ENCODE measurements around the gene KLHL22.
"Not testable (repeated sequence)": the region's sequence is repeated elsewhere in the genome, so short reads cannot be mapped to it uniquely, and the experiment has no call there.

Gene KLHL22

DNA sequence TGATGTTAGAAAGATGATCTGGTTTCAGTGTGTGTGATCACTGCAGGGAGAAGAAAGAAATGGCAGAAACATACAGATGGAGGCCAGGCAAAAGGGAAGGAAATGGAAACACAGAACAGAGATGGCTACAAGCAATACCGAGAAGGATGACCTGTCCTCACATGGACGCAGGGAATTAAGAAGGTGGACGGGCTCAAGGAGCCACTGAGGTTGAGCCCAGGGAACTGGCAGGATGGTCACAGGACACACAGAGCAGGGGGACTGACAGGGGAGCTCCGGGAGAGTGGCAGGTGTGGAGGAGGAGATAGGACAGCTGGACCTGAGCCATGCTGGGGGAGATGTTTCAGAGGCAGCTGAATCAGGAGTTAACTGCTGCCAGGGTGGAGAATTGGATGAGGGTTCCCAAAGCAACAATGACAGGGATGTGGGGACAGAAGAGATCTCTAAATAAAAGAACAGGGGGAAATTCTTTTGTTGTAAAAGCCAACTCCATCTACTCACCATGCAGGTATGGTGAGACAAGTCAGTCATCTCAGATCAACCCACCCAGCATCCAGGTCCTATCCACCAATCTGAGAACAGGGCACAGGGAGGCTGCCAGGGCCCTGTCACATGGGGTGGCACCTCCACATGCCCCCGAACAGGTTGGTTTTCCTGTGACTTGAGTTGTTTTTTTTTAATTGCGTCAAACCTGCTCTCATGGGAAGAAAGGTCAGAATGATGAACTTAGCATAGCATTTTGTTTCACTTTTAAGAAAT, 26.3 kb downstream of the KLHL22 start:
- DNase-seq (ENCODE audit: low spot score) = no peak

DNA sequence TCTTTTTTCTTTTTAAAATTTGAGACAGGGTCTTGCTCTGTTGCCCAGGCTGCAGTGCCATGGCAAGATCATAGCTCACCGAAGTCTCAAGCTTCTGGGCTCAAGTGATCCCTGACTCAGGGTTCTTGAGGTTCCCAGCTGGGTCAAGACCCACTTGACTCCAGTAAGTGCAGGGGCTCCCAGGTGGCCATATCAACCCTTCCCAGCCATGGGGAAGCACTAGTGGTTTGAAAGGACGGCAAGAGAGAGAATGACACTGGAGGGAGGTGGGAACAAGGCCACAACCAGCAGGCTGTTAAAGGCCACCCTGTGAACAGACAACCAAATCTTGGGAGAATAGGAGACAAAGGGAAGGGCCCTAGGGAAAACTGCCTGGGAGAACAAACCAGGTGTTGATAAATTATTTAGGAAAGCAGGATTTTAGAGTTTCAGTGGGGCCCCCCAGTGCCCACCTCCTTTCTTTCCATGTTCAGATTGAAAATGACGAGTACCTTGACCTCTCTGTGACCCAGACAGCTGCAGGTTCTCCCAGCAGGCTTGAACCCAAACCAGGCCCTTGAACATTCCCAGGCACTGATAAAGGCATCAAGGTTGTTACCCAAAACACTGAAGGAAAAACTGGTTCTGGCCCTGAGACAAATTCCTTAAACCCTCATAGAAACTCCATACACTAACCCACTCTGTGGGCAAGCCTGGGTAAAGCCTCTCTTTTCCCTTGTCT, 28.8 kb downstream of the KLHL22 start:
- no peak for DNase-seq (ENCODE audit: low spot score)

DNA sequence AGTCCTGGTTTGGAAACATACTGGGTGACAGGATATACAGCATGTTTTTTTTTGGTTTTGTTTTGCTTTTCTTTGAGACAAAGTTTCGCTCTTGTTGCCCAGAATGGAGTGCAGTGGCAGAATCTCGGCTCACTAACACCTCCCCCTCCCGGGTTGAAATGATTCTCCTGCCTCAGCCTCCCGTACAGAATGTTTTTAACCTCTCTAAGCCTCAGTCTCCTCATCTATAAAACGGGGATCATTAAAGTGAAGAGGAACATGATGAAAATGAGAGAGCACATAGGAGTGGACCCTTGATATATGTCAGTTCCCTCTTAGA, 29.9 kb downstream of the KLHL22 start:
- DNase-seq (ENCODE audit: low spot score) = no peak

DNA sequence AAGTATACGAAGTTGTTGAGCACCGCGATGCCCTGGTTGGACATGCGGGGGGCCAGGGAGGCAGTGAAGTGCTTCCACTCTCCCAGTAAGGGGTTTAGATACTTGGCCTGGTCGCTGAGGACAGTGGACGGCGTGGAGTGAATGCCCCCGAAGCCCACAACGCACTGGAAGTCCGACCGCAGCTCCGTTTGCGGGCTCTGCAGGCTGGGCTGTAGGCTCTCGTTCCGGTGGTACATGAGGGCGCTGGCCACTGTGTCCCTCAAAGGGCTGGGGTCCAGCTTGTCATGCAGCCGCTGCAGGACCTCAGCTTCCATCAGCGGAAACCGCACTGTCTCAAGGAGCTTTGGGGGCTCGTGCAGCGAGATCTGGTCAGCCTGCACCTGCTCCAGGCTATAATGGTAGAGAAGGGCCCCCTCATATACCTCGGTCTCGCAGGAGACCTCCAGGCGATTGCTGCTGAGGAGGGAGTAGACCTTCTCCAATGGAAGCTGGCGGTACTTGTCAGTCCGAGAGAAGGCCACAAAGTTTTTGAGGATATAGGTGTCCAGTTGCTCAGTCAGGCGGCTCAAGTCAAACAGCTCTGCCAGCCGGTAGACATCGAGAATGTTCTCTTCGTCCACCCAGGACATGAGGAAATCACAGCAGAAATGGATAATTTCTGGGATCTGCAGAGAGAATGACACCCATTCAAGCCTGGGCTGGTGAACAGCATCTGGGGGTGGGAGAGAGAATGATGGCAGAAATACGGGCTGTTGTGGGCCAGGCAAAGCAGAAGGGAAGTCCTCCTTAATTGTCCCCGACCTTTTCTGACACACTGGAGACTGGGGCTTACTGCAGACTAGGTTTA, 30.5 kb downstream of the KLHL22 start:
- DNase-seq (ENCODE audit: low spot score) = no peak

DNA sequence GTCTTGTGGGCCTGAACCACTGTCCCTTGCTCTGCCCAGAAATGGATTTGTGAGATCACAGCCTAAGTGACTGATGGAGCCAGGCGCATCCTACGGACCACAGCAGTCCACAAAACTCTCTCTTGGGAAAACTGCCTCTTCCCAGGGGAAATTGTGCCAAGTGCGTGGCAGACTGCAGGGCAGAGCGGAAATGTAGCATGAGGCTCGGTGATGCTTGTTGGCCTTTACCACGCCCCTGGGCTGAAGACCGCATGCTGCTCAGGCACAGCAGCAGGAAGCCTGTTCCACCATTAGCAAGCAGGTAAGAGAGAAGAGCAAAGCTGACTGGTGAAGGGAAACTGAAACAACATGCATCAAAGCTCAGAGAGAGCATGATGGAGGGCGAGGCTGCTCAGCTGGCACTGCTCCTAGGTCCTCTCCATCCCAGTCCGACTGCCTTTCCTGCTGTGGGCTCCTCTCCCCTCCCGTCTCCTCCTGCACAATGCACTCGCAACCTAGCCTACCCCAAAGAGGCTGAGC, 31.4 kb downstream of the KLHL22 start:
- no peak for DNase-seq (ENCODE audit: low spot score)

DNA sequence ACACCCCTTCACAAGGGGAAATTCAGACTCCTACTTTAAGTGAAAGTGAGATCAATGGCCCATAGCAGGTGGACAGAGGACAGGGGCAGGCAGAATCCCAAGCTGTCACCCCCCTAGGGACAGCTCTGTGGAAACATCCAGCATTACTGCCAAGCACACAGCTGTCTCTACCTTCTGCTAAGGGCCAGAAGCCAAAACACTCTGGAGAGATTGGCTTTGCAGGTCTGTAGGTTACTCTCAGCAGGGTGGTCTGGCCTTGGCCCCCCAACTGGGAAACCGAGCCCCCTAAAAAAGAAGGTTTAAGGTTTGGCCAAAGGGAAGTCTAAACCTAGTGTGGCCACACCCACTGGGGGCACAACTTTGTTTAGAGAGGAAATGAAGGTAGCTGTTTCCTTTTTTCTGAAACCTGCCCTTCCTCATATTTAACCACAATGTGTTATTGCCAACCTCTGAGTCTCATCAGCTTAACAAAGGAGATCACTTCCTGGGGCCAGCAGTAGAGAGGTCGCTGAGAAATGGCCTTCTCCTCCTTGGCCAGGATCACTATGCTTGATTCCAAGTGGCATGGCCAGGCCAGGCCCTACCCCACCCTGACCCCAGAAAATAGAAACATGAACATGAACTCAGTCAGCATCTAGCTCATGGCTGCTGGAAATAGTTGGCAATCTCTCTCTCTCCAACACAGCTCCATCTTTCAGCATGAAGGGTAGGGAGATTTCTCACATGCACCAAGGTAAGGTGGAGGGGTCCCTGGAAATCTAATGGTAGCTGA, 32.1 kb downstream of the KLHL22 start:
- DNase-seq (ENCODE audit: low spot score) = no peak

DNA sequence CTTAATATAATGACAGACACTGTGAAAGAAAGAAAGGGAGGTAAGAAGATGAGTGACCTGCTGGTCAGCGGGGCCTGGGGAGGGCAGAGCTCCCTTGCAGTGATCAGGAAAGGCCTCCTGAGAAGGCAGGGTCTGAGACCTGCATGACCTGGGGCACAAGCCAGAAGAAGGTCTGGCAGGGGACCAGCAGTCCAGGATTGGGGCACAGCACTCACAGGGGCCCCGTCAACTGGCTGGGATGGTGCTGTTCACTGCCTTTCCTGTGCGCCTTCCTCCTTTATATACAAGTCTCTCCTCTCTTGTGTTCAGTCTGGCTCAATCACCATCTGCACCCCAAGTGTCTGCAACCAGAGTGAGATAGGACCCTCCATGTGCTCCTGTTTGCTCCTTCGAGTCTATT, 35.7 kb downstream of the KLHL22 start:
- DNase-seq (ENCODE audit: low spot score) = no peak

DNA sequence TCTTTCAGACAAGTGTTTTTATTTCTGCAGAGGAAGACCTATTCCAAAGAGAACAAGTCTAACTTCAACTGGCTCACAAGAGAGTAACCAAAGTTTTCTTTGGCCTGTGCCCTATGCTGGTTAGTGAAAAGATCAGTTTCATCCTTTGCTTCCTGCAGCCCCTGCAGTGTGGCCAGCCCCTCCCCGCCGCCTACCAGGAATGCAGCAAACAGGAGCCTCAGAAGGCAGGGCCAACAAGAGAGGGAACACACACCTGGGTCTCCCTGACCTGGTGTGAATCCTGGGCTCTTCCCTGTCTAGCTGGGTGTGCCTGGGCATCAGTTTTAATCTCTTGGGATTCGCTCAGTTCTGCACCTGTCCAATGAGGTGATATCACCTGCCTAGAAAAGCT, 36.4 kb downstream of the KLHL22 start:
- DNase-seq (ENCODE audit: low spot score) = no peak

DNA sequence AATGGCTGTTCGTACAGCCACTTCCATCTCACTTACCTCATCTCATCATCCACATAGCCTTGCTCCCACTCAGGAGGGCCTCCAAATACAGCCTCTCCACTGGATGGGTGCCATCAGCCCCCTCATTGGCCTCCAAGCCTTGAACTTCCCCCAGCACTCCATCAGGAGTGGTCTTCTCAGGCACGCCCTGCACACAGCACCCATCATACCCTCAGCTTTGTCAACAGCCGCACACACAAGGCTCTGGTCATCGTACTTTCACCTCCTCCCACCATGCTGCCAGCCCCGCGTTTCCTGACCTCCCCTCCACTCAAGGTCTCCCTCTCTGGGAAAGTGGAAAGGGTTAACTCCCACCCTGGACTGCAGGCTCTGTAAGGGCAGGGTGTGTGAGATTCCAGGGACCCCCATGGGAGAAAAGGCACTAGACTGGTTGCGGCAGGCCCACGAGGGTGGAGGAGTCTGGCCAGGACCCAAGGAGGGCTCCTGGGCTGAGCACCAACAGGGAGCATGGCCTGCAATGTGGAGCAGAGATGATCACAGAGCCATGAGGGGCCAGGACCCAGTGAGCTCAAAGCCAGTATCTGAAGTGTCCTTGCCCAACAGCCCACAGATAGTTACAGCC, 37.0 kb downstream of the KLHL22 start:
- DNase-seq (ENCODE audit: low spot score) = no peak

DNA sequence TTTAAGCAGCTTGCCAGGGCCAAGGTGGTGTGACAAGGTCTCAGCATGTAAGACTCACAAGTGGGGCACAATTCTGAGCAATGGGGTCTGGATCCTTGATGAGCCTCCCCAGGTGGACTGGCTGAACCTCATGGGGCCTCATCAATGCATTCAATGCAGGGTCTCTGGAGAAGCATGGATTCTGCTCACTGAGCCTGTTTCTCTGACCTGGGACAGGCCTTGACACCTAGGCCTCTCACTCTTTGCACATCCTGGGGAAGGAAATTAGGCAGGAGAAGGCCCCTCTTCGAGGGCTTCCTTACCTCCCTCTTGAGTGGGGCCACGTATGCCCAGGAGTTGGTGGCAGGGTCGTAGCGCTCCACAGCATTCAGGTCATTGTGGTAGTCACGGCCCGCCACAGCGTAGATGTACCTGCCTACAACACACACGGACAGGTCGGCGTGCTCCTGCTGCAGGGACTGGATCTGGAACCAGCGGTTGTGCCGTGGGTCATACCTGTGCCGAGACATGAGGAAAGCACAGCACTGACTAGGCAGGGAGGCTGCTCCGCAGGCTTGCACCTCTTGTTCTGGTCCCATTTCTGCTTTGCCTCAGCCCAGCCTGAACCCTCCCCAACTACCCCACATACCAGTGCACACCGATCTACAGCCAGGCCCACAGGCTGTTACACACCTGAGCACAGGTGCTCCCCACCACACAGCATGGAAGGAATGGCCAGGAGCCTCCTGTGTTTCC, 37.9 kb downstream of the KLHL22 start:
- DNase-seq (ENCODE audit: low spot score) = no peak

DNA sequence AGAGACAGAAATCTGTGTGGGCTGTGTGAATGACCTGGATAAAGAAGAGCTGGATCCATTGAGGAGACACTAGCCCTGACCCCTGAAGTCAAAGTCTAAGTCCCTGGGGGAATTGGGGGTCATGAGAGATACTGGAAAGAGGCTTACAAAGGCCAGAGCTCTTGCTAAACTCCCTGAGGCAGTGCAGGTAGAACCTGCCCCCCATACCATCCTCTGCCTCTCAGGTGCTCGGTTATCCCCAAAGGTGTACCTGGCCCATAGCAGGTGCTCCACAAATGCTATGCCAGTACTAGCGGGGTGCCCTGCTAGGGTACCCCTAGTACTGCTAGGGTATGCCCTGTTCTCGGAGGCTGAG, 38.9 kb downstream of the KLHL22 start:
- DNase-seq (ENCODE audit: low spot score) = no peak

DNA sequence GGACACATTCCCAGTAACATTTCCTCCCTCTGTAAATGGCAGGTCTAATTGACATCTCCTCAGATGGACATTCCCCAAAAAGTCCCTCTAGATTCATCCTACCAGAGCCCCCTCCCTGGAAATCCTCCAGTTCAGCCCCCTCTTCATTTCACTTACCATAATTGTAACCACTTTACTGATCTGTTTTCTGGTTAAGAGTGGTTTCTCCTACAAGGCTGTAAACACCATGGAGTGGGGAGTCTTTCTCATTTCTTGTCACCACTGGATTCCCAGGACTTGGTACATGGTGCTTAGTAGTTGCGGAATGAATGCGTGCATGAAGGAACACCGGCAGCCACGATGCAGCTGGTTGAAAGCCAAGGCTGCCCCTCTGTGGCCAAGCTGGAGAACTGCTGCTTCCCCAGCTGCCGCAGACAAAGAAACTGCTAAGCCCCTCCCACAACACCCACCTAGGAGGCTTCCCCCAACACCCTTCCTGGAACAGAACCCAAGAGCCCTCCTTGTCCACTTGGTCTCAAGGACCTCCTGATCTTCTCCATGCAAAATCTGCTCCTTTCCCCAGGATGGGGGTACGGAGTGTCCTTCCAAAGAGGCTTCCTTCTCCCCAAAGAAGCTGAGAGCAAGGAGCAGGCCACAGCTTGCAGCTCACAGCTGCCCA, 39.4 kb downstream of the KLHL22 start:
- DNase-seq (ENCODE audit: low spot score) = peak; percentile 68

DNA sequence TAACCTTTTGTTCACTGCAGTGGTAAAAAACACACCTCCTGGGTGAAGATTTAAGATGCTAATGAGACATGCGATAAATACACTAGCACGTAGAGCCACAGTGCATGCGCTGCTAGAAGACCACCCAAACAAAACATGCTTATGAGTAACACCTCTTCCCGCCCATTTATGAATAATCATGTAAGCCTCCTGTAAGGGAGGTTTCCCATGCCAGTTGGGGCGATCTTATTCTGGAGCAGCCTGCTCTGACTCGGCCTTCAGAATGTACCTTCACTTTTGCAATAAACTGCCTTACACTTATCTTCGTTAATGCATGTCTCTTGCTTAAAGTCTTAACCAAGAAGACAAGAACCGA, 39.9 kb downstream of the KLHL22 start:
- DNase-seq (ENCODE audit: low spot score) = no peak

DNA sequence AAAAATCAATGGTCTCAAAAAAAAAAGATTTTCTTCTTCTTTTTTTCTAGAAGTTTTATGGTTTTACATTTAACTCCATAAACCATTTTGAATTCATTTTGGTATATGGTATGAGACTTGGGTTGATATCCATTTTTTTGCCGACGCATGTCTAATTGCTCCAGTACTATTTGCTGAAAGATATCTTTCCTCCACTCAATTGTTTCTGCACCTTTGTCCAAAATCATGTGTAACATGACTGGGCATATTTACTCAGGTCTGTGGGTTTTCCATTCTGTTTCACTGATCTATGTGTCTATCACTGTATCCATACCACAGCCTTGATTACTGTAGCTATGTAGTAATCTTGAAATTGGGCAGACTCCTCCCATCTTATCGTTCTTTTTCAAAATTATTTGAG, 42.4 kb downstream of the KLHL22 start:
- no peak for DNase-seq (ENCODE audit: low spot score)

DNA sequence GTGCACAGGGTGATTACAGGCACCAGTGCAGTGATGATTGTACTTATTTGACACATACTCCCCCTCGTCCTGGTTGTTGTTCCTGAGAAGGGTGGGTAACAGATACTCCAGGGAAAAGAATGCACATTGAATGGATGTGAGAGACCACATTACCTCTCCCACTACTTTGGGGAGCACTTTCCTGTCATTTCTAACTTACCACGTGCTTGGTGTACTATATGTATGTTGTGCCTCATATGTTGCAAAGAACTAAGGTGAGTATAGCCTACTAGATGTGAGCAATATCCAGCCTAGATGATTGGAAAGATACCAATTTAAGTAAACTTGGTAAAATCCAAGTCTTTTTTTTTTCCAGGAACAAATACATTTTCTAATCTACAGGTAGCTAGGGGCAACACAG, 43.7 kb downstream of the KLHL22 start:
- DNase-seq (ENCODE audit: low spot score) = no peak

DNA sequence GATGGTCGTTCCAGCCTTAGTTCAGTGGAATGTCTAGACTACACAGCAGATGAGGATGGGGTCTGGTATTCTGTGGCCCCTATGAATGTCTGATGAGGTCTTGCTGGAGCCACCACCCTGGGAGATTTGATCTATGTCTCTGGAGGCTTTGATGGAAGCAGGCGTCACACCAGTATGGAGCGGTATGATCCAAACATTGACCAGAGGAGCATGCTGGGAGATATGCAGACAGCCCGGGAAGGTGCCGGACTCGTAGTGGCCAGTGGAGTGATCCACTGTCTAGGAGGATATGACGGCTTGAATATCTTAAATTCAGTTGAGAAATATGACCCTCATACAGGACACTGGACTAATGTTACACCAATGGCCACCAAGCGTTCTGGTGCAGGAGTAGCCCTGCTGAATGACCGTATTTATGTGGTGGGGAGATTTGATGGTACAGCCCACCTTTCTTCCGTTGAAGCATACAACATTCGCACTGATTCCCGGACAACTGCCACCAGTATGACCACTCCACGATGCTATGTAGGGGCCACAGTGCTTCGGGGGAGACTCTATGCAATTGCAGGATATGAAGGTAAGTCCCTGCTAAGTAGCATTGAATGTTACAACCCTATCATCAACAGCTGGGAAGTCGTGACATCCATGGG, 44.3 kb downstream of the KLHL22 start:
- DNase-seq (ENCODE audit: low spot score) = not testable (repeated sequence)

DNA sequence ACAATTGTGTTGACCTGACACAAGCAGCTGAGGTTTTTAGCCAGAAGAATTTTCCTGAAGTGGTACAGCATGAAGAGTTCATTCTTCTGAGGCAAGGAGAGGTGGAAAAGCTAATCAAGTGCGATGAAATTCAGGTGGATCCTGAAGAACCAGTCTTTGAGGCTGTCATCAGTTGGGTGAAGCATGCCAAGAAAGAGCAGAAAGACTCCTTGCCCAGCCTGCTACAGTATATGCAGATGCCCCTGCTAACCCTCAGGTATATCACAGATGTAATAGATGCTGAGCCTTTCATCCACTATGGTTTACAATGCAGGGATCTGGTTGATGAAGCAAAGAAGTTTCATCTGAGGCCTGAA, 45.1 kb downstream of the KLHL22 start:
- no peak for DNase-seq (ENCODE audit: low spot score)

DNA sequence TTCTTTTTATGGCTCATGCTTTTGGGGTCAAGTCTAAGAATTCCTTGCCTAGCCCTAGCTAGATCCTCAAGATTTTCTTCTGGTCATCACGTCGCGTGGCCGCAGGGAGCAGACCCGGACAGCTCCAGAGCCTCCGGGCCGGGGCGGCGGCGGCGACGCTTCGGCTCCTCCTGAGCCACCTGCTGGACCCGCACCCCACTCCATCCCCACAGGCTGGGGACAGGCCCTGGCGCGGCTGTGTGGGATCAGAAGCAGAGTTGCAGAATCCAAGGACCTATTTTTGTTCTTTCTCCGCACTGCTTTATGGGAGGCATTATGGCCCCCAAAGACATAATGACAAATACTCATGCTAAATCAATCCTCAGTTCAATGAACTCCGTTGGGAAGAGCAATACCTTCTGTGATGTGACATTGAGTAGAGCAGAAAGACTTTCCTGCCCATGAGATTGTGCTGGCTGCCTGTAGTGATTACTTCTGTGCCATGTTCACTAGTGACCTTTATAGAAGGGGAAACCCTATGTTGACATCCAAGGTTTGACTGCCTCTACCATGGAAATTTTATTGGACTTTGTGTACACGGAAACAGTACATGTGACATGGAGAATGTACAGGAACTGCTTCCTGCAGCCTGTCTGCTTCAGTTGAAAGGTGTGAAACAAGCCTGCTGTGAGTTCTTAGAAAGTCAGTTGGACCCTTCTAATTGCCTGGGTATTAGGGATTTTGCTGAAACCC, 45.6 kb downstream of the KLHL22 start:
- no peak for DNase-seq (ENCODE audit: low spot score)

DNA sequence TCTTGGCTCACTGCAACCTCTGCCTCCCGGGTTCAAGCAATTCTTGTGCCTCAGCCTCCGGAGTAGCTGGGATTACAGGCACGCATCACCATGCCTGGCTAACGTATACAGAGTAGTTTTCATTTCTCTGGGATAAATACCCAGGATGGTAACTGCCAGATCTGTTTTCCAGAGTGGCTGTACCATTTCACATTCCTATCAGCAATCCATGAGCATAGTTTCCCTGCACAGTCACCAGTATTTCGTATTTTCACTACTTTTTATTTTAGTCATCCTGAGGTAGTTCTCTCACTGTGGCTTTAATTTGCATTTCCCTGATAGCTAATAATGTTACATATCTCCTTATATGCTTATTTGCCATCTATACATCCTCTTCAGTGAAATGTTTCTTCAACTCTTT, 47.0 kb downstream of the KLHL22 start:
- DNase-seq (ENCODE audit: low spot score) = no peak
